GM18498 (cell line): ENCODE measurements around the gene ERO1B.
A peak's percentile ranks its signal among the peaks of the same experiment; 100 is the strongest.
"Not testable (repeated sequence)": the region's sequence is repeated elsewhere in the genome, so short reads cannot be mapped to it uniquely, and the experiment has no call there.

Experiments
- ATAC-seq: cut with Tn5 transposase; IDR thresholded peaks from one replicate; pipeline ENCODE4 v1.9.1; 2021; ENCODE audit warnings: mild to moderate bottlenecking, moderate library complexity; ENCODE audit not compliant: unreplicated experiment

Gene ERO1B

DNA sequence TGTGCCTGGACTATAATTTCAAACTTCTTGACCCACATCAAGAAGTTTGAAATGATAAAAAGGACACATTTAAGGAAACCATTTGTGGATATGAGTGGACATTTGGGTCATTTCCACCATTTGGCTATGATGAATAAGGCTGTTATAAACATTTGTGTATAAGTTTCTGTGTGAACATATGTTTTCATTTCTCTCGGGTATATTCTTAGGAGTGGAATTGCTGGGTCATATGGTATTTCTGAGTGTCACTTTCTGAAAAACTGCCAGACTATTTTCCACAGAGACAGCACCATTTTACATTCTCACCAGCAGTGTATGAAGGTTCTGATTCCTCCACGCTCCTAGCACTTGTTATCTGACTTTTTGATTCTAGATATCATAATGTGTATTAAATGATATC lies 88.6 kb downstream of the ERO1B start:
- no peak for ATAC-seq

DNA sequence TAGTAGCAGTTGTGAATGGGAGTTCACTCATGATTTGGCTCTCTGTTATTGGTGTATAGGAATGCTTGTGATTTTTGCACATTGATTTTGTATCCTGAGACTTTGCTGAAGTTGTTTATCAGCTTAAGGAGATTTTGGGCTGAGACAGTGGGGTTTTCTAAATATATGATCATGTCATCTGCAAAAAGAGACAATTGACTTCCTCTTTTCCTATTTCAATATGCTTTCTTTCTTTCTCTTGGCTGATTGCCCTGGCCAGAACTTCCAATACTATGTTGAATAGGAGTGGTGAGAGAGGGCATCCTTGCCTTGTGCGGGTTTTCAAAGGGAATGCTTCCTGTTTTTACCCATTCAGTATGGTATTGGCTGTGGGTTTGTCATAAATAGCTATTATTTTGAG lies 93.7 kb downstream of the ERO1B start:
- not testable (repeated sequence) for ATAC-seq

DNA sequence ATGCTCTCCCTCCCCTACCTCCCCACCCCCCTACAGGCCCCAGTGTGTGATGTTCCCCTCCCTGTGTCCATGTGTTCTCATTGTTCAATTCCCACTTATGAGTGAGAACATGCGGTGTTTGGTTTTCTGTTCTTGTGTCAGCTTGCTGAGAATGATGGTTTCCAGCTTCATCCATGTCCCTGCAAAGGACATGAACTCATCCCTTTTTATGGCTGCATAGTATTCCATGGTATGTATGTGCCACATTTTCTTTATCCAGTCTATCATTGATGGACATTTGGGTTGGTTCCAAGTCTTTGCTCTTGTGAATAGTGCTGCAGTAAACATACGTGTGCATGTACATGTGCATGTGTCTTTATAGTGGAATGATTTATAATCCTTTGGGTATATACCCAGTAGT lies 95.3 kb downstream of the ERO1B start:
- not testable (repeated sequence) for ATAC-seq

DNA sequence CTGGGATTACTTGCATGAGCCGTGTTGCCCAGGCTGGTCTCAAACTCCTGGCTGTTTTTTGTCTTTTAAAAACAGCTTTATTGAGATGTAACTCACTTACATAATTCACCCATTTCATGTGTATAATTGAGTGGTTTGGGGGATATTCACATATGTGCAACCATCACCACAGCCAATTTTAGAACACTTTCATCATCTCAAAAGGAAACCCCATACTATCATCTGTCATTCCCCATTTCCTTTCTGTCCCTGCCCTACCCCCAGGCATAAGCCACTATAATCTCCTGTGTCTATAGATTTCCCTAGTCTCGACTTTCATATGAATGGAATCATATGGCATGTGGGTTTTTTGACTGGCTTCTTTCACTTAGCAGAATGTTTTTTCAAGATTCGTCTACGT lies 96.1 kb downstream of the ERO1B start:
- no peak for ATAC-seq

DNA sequence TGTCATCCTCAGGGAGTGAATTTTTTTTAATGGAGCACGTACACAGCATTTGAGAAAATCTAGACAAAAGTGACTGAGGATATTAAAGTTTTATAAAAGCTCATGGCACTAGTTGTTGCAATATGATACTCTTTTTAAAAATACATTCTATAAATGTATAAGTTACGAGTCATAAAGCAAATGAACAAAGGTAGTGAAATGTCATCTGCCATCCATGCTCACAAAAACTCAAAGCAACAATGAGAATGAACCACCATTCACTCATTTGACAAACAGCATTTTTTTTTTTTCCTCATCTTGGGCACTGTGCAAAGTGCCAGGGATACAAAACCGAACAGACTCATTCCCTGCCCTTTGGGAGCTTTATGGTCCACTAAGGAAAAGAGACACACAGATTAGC lies 100.7 kb downstream of the ERO1B start:
- ATAC-seq: no peak

DNA sequence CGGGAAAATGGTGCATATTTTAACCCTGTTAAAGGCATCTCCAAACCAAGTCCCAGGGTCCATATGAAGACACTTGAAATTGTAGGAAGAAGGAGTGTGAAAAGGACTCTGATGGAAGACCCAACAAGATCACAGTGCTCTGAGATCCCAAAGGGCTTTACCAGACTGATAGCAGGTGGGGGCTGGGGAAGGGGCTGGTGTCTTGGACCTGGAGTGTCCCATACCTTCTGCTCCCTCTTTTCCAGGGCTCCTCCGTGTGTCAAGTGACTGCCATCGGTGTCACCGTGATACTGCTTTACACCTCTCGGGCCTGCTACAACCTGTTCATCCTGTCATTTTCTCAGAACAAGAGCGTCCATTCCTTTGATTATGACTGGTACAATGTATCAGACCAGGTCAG lies 102.1 kb downstream of the ERO1B start:
- ATAC-seq: no peak

DNA sequence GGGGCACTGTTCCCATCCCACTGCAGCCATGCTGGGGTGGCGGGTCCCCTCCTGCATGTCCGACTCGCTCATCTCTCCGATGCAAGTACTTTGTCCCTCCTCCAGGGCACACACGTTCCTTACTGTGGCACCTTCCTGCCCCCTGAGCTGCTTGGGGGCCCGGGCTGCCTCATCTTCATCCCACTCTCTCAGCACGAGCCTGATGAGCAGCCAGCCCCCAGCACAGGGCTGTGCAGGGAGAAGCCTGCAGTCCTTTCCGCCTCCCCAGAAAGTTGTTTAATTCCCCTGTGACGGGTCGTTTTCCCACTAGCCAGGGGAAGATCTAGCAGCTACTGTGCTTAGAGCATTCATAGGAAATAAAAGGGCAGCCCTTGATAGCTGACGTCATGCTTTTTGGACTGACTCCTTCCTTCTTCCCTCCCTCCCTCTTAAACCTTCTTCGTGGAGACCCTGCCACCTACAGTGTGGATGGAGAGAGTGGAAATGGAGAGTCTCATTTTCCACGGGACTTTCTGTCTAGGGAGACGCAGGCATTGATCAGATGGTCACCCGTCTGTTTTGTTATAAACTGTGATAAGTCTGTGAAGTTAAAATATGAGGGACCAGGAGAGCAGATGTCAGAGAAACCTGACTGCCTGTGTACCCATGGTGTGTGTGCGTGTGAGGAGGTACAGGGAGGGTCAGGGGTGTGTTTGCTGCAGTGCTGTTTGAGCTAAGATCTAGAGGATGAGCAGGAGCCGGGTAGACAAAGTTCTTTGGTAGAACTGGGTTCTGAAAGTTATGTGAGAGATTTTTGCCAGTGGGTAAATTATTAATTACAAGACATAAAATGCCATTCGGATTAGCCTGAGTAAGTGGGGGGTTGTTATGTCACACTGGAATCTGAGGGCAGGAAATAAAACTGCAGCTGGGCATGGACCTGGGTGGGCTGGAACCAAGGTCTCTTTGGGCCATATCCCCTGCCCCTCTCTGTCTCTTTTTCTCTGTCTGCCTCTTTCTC lies 105.1 kb downstream of the ERO1B start:
- ATAC-seq: no peak

DNA sequence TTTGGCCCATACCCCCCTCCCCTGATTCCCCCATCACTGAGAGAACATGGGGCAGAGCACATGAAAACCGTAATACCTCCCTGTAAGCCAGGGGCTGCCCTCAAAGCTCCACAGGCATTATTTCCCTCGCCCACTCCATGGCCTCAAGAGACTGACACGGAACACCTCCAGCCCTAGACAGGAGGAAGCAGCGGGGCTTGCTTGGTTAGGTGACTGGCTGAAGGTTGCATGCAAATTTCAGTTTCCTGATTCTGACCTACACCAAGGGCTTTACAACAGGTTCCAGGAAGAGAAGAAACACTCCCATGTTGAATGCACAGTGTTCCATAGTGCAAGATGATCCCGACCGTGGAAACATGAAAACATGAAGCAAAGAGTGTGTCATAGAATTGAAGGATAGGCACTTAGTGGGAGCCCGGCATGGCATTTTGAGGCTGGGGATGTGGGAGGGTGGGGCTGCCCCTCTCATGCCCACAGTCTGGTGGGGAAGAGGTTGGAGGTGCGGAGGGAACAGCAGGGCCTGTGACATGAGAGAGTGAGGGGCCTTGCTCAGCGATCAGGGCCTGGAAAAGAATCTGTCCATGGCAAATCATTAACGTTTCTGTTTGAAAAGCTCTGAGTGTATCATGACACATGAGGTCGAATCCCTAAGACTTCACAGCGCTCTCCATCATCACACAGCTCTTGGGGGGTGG lies 106.0 kb downstream of the ERO1B start:
- peak; percentile 86 for ATAC-seq

DNA sequence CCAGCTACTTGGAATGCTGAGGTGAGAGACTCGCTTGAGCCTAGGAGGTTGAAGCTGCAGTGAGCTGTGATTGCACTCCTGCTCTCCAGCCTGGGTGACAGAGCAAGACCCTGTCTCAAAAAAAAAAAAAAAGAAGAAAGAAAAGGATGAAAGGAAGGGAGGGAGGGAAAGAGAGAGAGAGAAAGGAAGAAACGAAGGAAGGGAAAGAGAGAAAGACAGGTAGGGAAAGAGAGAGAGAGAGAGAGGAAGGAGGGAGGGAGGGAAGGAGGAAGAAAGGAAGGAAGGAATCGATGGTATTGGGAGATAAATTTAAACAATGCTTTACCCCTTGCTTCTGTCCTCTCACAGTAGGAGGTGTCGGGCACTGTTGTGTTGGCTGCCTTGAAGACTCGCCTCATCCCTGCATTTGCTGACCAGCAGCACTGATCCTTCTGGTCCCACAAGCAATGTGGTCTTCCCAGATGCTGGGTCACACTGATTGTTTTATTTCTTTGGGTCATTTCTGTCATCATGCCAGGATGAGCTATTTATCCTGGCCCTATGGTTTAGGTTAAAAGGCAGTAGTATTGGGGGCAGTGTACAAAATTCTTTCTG lies 108.5 kb downstream of the ERO1B start:
- ATAC-seq: no peak

DNA sequence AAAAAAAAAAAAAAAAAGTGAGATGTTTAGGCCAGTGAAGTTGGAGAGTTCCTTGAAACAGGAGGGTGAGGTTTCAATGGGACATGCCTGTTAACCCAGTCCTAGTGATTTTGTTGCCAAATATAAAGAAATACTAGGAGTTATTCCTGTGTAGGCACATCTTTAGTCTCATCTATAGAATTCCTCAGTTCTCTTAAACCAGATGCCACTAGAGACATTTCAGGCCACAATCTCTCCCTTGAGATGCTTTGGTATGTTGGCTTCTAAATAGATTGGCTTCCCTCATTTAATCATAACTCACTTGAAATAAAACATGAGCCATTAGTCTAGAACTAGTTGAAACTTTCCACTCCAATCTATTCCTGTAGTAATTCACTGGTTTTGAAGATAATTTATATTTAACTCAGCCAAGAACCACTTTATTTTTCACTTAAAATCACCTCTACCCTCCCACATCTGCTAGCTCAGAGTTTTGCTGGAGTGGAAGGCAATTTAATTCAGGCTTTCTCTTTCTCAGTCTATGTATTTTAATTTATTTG lies 109.6 kb downstream of the ERO1B start:
- no peak for ATAC-seq

DNA sequence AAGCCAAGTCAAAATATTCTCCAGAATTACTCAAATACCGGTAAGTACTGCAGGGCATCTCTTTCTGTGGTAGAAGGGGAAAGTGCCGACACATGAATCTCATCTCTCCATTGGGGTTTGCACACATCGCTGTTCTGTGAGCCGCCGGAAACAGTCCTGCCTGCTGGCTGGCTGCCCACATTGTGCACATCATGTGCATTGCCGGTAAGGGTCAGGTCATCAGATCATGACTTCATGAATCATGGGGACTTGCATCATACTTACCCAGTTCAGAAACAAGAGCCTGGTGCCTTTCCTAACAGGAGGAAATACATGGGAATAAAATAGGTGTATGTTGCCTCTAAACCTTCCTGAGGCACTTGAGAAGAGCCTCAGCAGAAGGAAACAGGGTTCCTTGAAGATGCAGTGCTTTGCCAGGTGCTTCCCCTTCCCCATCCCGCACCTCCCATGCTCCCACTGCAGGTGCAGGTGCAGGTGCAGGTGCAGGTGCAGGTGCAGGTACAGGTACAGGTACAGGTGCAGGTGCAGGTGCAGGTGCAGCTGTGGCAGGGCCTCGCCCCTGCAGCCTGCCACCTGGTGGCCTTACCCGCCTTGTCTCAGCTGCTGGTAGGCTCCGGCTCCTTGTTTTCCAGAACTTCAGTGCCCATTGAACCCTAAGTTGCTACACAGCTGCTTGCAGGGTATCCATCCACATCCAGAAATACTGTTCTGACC lies 112.9 kb downstream of the ERO1B start:
- no peak for ATAC-seq

DNA sequence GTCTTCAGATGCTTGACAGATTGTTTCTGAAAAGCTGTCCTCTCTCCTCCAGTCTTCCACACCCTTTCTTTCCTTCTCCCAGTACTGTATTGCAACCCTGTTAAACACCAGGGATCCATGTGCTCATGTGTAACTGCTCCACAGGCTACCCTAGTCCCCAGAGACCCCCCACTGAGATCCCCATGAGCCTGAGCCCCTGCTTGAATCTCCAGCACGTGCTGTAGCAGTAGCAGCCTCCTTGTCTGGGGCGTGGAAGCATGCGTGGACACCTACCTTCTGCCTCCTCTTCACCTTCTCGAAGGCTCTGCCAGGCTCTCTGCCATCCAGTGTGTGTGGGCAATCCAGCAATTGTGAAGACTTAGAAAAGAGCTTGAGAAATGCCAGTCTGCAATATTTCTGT lies 114.2 kb downstream of the ERO1B start:
- no peak for ATAC-seq

DNA sequence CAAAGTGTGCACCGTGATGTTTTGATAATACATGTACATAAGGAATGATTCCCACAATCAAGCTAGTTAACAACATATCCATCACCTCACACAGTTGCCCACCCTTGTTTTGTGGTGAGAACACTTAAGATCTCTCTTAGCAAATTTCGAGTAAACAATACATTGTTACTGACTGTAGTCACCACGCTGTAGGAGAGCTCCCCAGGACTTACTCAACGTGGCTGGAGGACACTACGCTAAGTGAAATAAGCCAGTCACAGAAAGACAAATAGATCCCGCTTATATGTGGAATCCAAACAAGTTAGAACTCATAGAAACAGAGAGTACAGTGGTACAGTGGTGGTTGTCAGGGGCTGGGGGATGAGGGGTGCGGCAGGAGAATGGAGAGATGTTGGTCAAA lies 114.6 kb downstream of the ERO1B start:
- ATAC-seq: no peak

DNA sequence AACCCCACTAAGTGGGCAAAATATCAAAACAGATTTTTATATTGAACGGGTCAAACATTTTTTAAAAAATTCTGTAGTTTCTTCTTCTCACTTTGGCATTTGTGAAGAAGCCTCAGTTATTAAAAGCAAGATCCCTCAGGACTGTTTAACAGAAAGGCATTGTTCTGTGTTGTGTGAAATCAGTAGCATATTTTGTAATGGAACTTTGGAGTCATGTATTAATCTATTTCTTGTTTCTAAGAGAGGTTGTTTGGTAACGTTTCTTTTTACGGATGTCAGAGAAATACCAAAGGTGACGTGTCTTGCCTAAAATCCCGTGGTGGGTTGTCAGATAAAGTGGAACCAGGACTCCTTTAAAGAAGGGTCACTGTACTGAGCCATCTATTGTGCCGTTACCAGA lies 115.7 kb downstream of the ERO1B start:
- no peak for ATAC-seq
